Upper lobe of left lung (tissue), 6 donors: ENCODE results near the gene CCDC33. TPM values are rescaled to one million over a fixed set of nuclear protein-coding genes. Genes with fewer than 3 reads are reported as not detected.
"Not testable (repeated sequence)": the region's sequence is repeated elsewhere in the genome, so short reads cannot be mapped to it uniquely, and the experiment has no call there.

Source experiments
- ATAC-seq, 2 donors: fragments of 200-7000 bp; cut with Tn5 transposase; one replicate each; pipeline ENCODE4 v1.9.1; 2022; ENCODE audit warnings: mild to moderate bottlenecking in 2 of 2, moderate library complexity in 2 of 2; ENCODE audit not compliant: low FRiP score in 2 of 2
- DNase-seq, 2 donors: peaks; one replicate each; pipeline ENCODE4 v3.0.0-alpha.2; 2019 to 2020
- H3K27ac ChIP-seq, 4 donors: fragments of 200-600 bp; sonication (generic); one replicate each; pipeline ENCODE4 v1.5.1; 2016 to 2019
- H3K27me3 ChIP-seq, 4 donors: fragments of 200-600 bp; sonication (generic); one replicate each; pipeline ENCODE4 v1.5.1; 2017 to 2019
- H3K36me3 ChIP-seq, 4 donors: fragments of 200-600 bp; sonication (generic); one replicate each; pipeline ENCODE4 v1.5.1; 2016 to 2019
- H3K4me1 ChIP-seq, 4 donors: fragments of 200-600 bp; sonication (generic); one replicate each; pipeline ENCODE4 v1.5.1; 2018 to 2019
- H3K4me3 ChIP-seq, 4 donors: fragments of 200-600 bp; sonication (generic); one replicate each; pipeline ENCODE4 v1.5.1; 2017 to 2019; ENCODE audit warnings: mild to moderate bottlenecking in 2 of 4, moderate library complexity in 1 of 4
- H3K9me3 ChIP-seq, 4 donors: fragments of 200-600 bp; sonication (generic); one replicate each; pipeline ENCODE4 v1.5.1; 2018 to 2019
- EP300 ChIP-seq, 4 donors: sonication (generic); formaldehyde crosslinking; IDR thresholded peaks; one replicate each; pipeline ENCODE4 v1.5.1; 2017; ENCODE audit warnings: antibody characterized with exemption in 4 of 4, control low read depth in 2 of 4
- POLR2A ChIP-seq, 4 donors: fragments of 450-650 bp; IDR thresholded peaks; one replicate each; pipeline ENCODE4 v1.5.1; 2016 to 2017; ENCODE audit warnings: antibody characterized with exemption in 4 of 4, mild to moderate bottlenecking in 2 of 4
- POLR2AphosphoS5 ChIP-seq, 2 donors: sonication (generic); formaldehyde crosslinking; IDR thresholded peaks; one replicate each; pipeline ENCODE4 v1.5.1; 2017; ENCODE audit warnings: antibody characterized with exemption in 2 of 2
- WGBS, 2 donors: methylation state at CpG; one replicate each; pipeline ENCODE4 v1.1.5; 2017 to 2018; 5-methylcytosine and 5-hydroxymethylcytosine counted together
- total RNA-seq, 6 donors: library from RNA; depleted of rRNA in 4 of 6; stranded (reverse); fragments of >200 nt in 4 of 6; gene quantifications; one replicate each; pipeline versions ENCODE4 v1.1.0 to v1.2.1, GENCODE V29; 2016 to 2021
- TF ChIP-seq, protein P1 (sequence below), 6 experiments: fragments of 450-650 bp in 4 of 6; fragments of 200-600 bp in 2 of 6; sonication (generic) in 2 of 6; IDR thresholded peaks; one replicate each; pipeline ENCODE4 v1.5.1; 2016 to 2019; ENCODE audit warnings: antibody characterized with exemption in 6 of 6
- donor health status: DM: no; HTN: no; CAD: no; lungs with moderate emphysema.
- donor health status: DM: no; HTN: yes; CAD: no; lungs with severe emphysema.

CCDC33 gene
- total RNA-seq, 6 donors from 2014 or later, result 3.8 to 43.4 (median 4.2) TPM; not detected in 1

DNA sequence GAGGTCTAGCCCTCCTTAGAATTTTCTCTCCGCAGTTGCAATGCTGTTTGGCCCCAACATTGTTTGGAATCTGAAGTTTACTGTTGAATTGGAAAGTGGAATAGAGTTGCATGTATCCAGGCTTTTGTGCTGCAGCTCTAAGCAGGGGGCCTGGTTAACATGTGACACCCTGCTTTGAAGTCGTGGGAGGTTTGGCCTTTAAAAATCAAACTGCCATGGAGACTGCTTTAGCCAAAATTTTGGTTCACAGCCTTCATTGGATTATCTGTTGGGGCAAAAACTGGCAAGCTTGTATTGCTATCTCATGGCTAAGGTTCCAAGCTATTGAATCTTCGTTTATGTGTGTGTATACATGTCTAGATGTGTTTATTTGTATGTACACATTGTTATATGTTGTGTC lies 115.5 kb downstream of the CCDC33 start:
- H3K27me3 ChIP-seq, result no peaks in the 10 kb centered on the region
- no peaks in the 10 kb centered on the region for H3K9me3 ChIP-seq
- 39 to 60% methylated on average over 2 to 3 of the region's 3 CpGs for WGBS, 2 donors
- no peaks in the 10 kb centered on the region for H3K36me3 ChIP-seq
- no peak for TF ChIP-seq EP300 (IDR thresholded peaks at IDR 0.05)
- TF ChIP-seq, protein P1, sequence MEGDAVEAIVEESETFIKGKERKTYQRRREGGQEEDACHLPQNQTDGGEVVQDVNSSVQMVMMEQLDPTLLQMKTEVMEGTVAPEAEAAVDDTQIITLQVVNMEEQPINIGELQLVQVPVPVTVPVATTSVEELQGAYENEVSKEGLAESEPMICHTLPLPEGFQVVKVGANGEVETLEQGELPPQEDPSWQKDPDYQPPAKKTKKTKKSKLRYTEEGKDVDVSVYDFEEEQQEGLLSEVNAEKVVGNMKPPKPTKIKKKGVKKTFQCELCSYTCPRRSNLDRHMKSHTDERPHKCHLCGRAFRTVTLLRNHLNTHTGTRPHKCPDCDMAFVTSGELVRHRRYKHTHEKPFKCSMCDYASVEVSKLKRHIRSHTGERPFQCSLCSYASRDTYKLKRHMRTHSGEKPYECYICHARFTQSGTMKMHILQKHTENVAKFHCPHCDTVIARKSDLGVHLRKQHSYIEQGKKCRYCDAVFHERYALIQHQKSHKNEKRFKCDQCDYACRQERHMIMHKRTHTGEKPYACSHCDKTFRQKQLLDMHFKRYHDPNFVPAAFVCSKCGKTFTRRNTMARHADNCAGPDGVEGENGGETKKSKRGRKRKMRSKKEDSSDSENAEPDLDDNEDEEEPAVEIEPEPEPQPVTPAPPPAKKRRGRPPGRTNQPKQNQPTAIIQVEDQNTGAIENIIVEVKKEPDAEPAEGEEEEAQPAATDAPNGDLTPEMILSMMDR (IDR thresholded peaks at IDR 0.05), result no peak
- no peak for TF ChIP-seq POLR2A (IDR thresholded peaks at IDR 0.05)
- no peak for TF ChIP-seq POLR2AphosphoS5 (IDR thresholded peaks at IDR 0.05)
- H3K27ac ChIP-seq, result no peak overlapping the region
- H3K4me3 ChIP-seq, result no peak overlapping the region
- peaks cover 0 to under 1% (median 0%) of the 10 kb centered on the region in 4 donors for H3K4me1 ChIP-seq
- no peak for ATAC-seq
- no peak for DNase-seq

DNA sequence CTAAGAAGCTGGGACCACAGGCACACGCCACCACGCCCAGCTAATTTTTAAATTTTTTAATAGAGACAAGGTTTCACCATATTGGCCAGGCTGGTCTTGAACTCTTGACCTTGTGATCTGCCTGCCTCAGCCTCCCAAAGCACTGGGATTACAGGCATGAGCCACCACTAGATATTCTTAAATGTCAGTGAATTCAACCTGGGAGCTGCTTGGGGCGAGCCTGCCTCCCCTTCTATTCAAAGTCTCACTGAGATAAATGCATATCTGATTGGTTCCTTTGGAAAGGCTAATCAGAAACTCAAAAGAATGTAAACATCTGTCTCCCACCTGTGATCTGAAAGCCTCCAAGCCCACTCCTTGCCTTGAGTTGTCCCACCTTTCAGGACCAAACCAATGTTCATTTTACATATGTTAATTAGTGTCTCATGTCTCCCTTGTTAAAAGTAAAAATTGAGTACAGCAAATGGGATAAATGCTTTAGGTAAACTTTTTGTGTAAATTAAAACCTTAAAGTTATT lies 116.3 kb downstream of the CCDC33 start:
- Histone ChIP-seq H3K36me3 (no peaks in the 10 kb centered on the region), H3K27ac (no peak overlapping the region), H3K9me3 (no peaks in the 10 kb centered on the region), H3K4me1 (peaks cover 0 to 5% (median 0%) of the 10 kb centered on the region in 4 donors), H3K27me3 (no peaks in the 10 kb centered on the region), H3K4me3 (no peak overlapping the region)
- TF ChIP-seq POLR2AphosphoS5 (IDR thresholded peaks at IDR 0.05), result no peak
- TF ChIP-seq EP300 (IDR thresholded peaks at IDR 0.05), result no peak
- TF ChIP-seq POLR2A (IDR thresholded peaks at IDR 0.05), result no peak
- TF ChIP-seq, protein P1 (IDR thresholded peaks at IDR 0.05), result no peak
- no peak for ATAC-seq
- WGBS, 2 donors, result 86 to 87% methylated on average over 3 of the region's 3 CpGs
- DNase-seq, result no peak

DNA sequence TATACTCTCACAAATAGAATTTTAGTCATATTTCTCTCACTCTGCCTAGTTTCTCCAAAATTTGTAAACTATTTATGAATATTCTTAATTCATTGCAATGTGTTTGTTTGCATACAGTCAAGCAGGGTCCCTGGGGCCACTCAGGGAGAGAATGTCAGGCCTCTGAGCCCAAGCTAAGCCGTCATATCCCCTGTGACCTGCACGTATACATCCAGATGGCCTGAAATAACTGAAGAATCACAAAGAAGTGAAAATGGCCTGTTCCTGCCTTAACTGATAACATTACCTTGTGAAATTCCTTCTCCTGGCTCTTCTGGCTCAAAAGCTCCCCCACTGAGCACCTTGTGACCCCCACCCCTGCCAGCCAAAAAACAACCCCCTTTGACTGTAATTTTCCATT lies 117.9 kb downstream of the CCDC33 start:
- H3K36me3 ChIP-seq, H3K4me1 ChIP-seq, H3K27ac ChIP-seq, H3K9me3 ChIP-seq, H3K27me3 ChIP-seq, DNase-seq, ATAC-seq, H3K4me3 ChIP-seq: not testable (repeated sequence)
- 73 to 82% methylated on average over 2 of the region's 2 CpGs for WGBS, 2 donors

DNA sequence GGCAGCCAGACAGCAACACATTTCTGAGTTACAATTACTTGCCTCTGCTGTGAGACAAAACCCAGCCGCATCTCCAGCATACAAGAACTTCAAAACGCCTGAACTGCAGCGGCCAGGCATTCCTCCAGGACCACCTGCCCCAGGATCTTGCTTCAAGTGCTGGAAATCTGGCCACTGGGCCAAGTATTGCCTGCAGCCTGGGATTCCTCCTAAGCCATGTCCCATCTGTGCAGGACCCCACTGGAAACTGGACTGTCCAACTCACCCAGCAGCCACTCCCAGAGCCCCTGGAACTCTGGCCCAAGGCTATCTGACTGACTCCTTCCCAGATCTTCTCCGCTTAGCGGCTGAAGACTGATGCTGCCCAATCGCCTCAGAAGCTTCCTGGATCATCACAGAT lies 119.9 kb downstream of the CCDC33 start:
- H3K4me3 ChIP-seq, H3K4me1 ChIP-seq, H3K27me3 ChIP-seq, DNase-seq, H3K9me3 ChIP-seq, H3K27ac ChIP-seq, H3K36me3 ChIP-seq, ATAC-seq: not testable (repeated sequence)
- 85 to 91% methylated on average over 6 of the region's 6 CpGs for WGBS, 2 donors

DNA sequence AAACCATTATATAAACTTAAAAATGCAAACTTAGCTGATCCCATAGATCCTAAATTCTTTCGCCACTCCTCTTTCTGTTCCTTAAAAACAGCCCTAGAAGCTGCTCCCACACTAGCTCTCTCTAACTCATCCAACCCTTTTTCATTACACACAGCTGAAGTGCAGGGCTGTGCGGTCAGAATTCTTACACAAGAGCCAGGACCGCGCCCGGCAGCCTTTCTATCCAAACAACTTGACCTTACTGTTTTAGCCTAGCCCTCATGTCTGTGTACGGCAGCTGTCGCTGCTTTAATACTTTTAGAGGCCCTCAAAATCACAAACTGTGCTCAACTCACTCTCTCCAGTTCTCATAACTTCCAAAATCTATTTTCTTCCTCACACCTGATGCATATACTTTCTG lies 121.4 kb downstream of the CCDC33 start:
- not testable (repeated sequence) for H3K4me3 ChIP-seq, H3K36me3 ChIP-seq, H3K27me3 ChIP-seq, H3K9me3 ChIP-seq, ATAC-seq, H3K4me1 ChIP-seq
- DNase-seq, result peak in 1 of 2 donors; percentile 75
- H3K27ac ChIP-seq, result peak overlapping the region in 2 of 4 donors; percentile 43 to 52
- WGBS, 2 donors, result 66 to 73% methylated on average over 7 of the region's 7 CpGs

DNA sequence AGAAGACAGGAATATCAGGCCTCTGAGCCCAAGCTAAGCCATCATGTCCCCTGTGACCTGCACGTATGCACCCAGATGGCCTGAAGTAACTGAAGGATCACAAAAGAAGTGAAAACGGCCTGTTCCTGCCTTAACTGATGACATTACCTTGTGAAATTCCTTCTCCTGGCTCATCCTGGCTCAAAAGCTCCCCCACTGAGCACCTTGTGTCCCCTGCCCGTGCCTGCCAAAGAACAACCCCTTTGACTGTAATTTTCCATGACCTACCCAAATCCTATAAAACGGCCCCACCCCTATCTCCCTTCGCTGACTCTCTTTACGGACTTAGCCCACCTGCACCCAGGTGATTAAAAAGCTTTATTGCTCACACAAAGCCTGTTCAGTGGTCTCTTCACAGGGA lies 123.2 kb downstream of the CCDC33 start:
- not testable (repeated sequence) for DNase-seq, H3K4me3 ChIP-seq, H3K9me3 ChIP-seq, H3K27me3 ChIP-seq, H3K4me1 ChIP-seq, H3K36me3 ChIP-seq, H3K27ac ChIP-seq, ATAC-seq
- 77 to 82% methylated on average over 6 of the region's 6 CpGs for WGBS, 2 donors

DNA sequence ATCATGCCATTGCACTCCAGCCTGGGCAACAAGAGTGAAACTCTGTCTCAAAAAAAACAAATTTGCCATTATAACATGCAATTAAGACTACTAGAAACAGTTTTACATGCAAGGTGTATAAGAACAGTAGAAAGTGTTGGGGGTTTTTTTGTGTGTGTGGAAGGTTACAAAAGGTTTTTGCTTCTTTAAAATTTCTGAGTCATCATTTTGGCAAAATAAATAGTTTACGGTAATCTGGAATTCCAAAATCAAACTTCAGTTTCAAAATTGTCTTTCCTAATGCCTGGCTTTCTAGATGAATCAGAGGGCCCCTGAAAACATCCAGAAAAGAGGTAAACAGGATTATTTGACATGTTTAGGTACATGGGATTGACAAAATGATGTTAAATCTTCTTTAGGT lies 124.7 kb downstream of the CCDC33 start:
- 65 to 74% methylated on average over 1 of the region's 1 CpG for WGBS, 2 donors
- ATAC-seq, DNase-seq: not testable (repeated sequence)

More for the DNA sequence above, 124.7 kb downstream of the CCDC33 start:
- not testable (repeated sequence) for H3K4me3 ChIP-seq, H3K36me3 ChIP-seq, H3K27me3 ChIP-seq, H3K4me1 ChIP-seq, H3K9me3 ChIP-seq, H3K27ac ChIP-seq
